HEK293 (cell line): ENCODE data around the gene ATP5F1D.
A peak's percentile ranks its signal among the peaks of the same experiment; 100 is the strongest.

Source experiments
- HOXD13 ChIP-seq: sonication (generic); formaldehyde crosslinking; IDR thresholded peaks from 2 replicates; pipeline ENCODE4 v1.8.0; 2022; ENCODE audit warnings: missing genetic modification reagents, borderline replicate concordance
- MEIS1 ChIP-seq: sonication (generic); formaldehyde crosslinking; IDR thresholded peaks from 2 replicates; pipeline ENCODE4 v1.8.1; 2022; ENCODE audit warnings: missing genetic modification reagents, mild to moderate bottlenecking, borderline replicate concordance
- SP2 ChIP-seq: fragments of 450-650 bp; formaldehyde crosslinking; IDR thresholded peaks from 2 replicates; pipeline ENCODE4 v1.5.1; 2016; ENCODE audit warnings: missing biosample characterization, missing genetic modification characterization
- SP7 ChIP-seq: fragments of 450-650 bp; formaldehyde crosslinking; IDR thresholded peaks from 2 replicates; pipeline ENCODE4 v1.5.1; 2016; ENCODE audit warnings: missing biosample characterization, missing genetic modification characterization
- TCF7L2 ChIP-seq: IDR thresholded peaks from 2 replicates; pipeline ENCODE4 v1.6.1; 2011; ENCODE audit warnings: low read depth, mild to moderate bottlenecking, inconsistent platforms, low read length, moderate library complexity, borderline replicate concordance
- ZBTB48 ChIP-seq: fragments of 450-650 bp; formaldehyde crosslinking; IDR thresholded peaks from 2 replicates; pipeline ENCODE4 v1.5.1; 2016; ENCODE audit warnings: missing biosample characterization, missing genetic modification characterization
- ZBTB6 ChIP-seq: fragments of 450-650 bp; formaldehyde crosslinking; IDR thresholded peaks from 2 replicates; pipeline ENCODE4 v1.5.1; 2017; ENCODE audit warnings: missing biosample characterization, missing genetic modification characterization
- ZBTB7A ChIP-seq: fragments of 450-650 bp; formaldehyde crosslinking; IDR thresholded peaks from 2 replicates; pipeline ENCODE4 v1.5.1; 2016; ENCODE audit warnings: low read depth, missing biosample characterization, missing genetic modification characterization
- ZBTB8A ChIP-seq: fragments of 450-650 bp; formaldehyde crosslinking; IDR thresholded peaks from 2 replicates; pipeline ENCODE4 v1.5.1; 2016; ENCODE audit warnings: missing biosample characterization, missing genetic modification characterization
- ZFHX2 ChIP-seq: fragments of 450-650 bp; formaldehyde crosslinking; conservative IDR thresholded peaks from 2 replicates; pipeline ENCODE4 v1.5.1; 2016; ENCODE audit warnings: missing biosample characterization, missing genetic modification characterization
- ZNF112 ChIP-seq: fragments of 450-650 bp; formaldehyde crosslinking; IDR thresholded peaks from 2 replicates; pipeline ENCODE4 v1.5.0; 2017; ENCODE audit warnings: missing biosample characterization, missing genetic modification characterization
- ZNF133 ChIP-seq: fragments of 450-650 bp; formaldehyde crosslinking; IDR thresholded peaks from 2 replicates; pipeline ENCODE4 v1.5.1; 2016; ENCODE audit warnings: missing biosample characterization, missing genetic modification characterization
- ZNF138 ChIP-seq: fragments of 450-650 bp; formaldehyde crosslinking; IDR thresholded peaks from 2 replicates; pipeline ENCODE4 v1.5.1; 2016; ENCODE audit warnings: missing biosample characterization, missing genetic modification characterization, borderline replicate concordance
- ZNF169 ChIP-seq: fragments of 450-650 bp; formaldehyde crosslinking; IDR thresholded peaks from 2 replicates; pipeline ENCODE4 v1.5.1; 2016; ENCODE audit warnings: missing biosample characterization, missing genetic modification characterization
- ZNF23 ChIP-seq: fragments of 450-650 bp; formaldehyde crosslinking; IDR thresholded peaks from 2 replicates; pipeline ENCODE4 v1.5.1; 2016; ENCODE audit warnings: missing biosample characterization, missing genetic modification characterization, borderline replicate concordance
- ZNF341 ChIP-seq: fragments of 450-650 bp; formaldehyde crosslinking; IDR thresholded peaks from 2 replicates; pipeline ENCODE4; 2016; ENCODE audit warnings: low read depth, missing biosample characterization, missing genetic modification characterization
- ZNF48 ChIP-seq: fragments of 450-650 bp; formaldehyde crosslinking; IDR thresholded peaks from 2 replicates; pipeline ENCODE4 v1.5.1; 2016; ENCODE audit warnings: missing biosample characterization, missing genetic modification characterization
- ZNF555 ChIP-seq: fragments of 450-650 bp; formaldehyde crosslinking; conservative IDR thresholded peaks from 2 replicates; pipeline ENCODE4 v1.5.1; 2017; ENCODE audit warnings: missing biosample characterization, mild to moderate bottlenecking, missing genetic modification characterization, inconsistent platforms
- ZNF571 ChIP-seq: fragments of 450-650 bp; formaldehyde crosslinking; IDR thresholded peaks from 2 replicates; pipeline ENCODE4 v1.5.0; 2017; ENCODE audit warnings: missing biosample characterization, missing genetic modification characterization
- ZNF580 ChIP-seq: fragments of 450-650 bp; formaldehyde crosslinking; IDR thresholded peaks from 2 replicates; pipeline ENCODE4 v1.5.1; 2016; ENCODE audit warnings: missing biosample characterization, missing genetic modification characterization
- ZNF600 ChIP-seq: fragments of 450-650 bp; formaldehyde crosslinking; IDR thresholded peaks from 2 replicates; pipeline ENCODE4 v1.5.1; 2016; ENCODE audit warnings: missing biosample characterization, missing genetic modification characterization
- ZNF610 ChIP-seq: fragments of 450-650 bp; formaldehyde crosslinking; IDR thresholded peaks from 2 replicates; pipeline ENCODE4 v1.5.1; 2016; ENCODE audit warnings: missing biosample characterization, missing genetic modification characterization, borderline replicate concordance
- ZNF626 ChIP-seq: fragments of 450-650 bp; sonication (Bioruptor Pico); formaldehyde crosslinking; IDR thresholded peaks from 2 replicates; pipeline ENCODE4 v1.5.1; 2018; ENCODE audit warnings: missing biosample characterization, missing genetic modification characterization, inconsistent platforms
- ZNF670 ChIP-seq: fragments of 450-650 bp; formaldehyde crosslinking; IDR thresholded peaks from 2 replicates; pipeline ENCODE4 v1.5.1; 2016; ENCODE audit warnings: missing biosample characterization, missing genetic modification characterization, low read depth
- ZNF707 ChIP-seq: fragments of 450-650 bp; formaldehyde crosslinking; IDR thresholded peaks from 2 replicates; pipeline ENCODE4 v1.5.1; 2016; ENCODE audit warnings: missing biosample characterization, missing genetic modification characterization
- ZNF768 ChIP-seq: fragments of 450-650 bp; formaldehyde crosslinking; IDR thresholded peaks from 2 replicates; pipeline ENCODE4 v1.5.1; 2018; ENCODE audit warnings: missing biosample characterization, mild to moderate bottlenecking, missing genetic modification characterization
- ZNF791 ChIP-seq: fragments of 450-650 bp; formaldehyde crosslinking; IDR thresholded peaks from 2 replicates; pipeline ENCODE4 v1.5.1; 2016; ENCODE audit warnings: missing biosample characterization, missing genetic modification characterization
- TF ChIP-seq, protein P1 (sequence below): fragments of 450-650 bp; formaldehyde crosslinking; IDR thresholded peaks from 2 replicates; pipeline ENCODE4; 2016; ENCODE audit warnings: missing biosample characterization, missing genetic modification characterization
- TF ChIP-seq, protein P2 (sequence below): fragments of 450-650 bp; formaldehyde crosslinking; IDR thresholded peaks from 2 replicates; pipeline ENCODE4 v1.5.1; 2016; ENCODE audit warnings: missing biosample characterization, missing genetic modification characterization
- TF ChIP-seq, protein P3 (sequence below): fragments of 450-650 bp; formaldehyde crosslinking; IDR thresholded peaks from 2 replicates; pipeline ENCODE4 v1.5.1; 2016; ENCODE audit warnings: missing biosample characterization, missing genetic modification characterization
- TF ChIP-seq, protein P4 (sequence below): fragments of 450-650 bp; formaldehyde crosslinking; IDR thresholded peaks from 2 replicates; pipeline ENCODE4 v1.5.1; 2016; ENCODE audit warnings: missing biosample characterization, missing genetic modification characterization

ATP5F1D gene

GRCh38 chr19:1279782-1280341 is 38.3 kb downstream of the ATP5F1D start (continued):
- TF ChIP-seq, protein P1, sequence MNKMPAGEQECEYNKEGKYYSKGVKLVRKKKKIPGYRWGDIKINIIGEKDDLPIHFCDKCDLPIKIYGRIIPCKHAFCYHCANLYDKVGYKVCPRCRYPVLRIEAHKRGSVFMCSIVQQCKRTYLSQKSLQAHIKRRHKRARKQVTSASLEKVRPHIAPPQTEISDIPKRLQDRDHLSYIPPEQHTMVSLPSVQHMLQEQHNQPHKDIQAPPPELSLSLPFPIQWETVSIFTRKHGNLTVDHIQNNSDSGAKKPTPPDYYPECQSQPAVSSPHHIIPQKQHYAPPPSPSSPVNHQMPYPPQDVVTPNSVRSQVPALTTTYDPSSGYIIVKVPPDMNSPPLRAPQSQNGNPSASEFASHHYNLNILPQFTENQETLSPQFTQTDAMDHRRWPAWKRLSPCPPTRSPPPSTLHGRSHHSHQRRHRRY (tag by site-specific recombination): no peak
- TF ChIP-seq ZNF768: no peak
- TF ChIP-seq ZNF610 (tag by site-specific recombination): no peak
- no peak for TF ChIP-seq ZNF112 (tag by site-specific recombination)
- no peak for TF ChIP-seq ZNF48
- TF ChIP-seq ZNF707: no peak
- no peak for TF ChIP-seq ZBTB48 (tag by site-specific recombination)
- no peak for TF ChIP-seq SP2 (tag by site-specific recombination)
- no peak for TF ChIP-seq ZNF169
- no peak for TF ChIP-seq ZNF555 (tag by site-specific recombination)
- no peak for TF ChIP-seq ZFHX2 (tag by site-specific recombination)
- peak; percentile 100 for TF ChIP-seq ZNF600 (tag by site-specific recombination)
- TF ChIP-seq ZBTB7A (tag by site-specific recombination): peak; percentile 56
- TF ChIP-seq, protein P2, sequence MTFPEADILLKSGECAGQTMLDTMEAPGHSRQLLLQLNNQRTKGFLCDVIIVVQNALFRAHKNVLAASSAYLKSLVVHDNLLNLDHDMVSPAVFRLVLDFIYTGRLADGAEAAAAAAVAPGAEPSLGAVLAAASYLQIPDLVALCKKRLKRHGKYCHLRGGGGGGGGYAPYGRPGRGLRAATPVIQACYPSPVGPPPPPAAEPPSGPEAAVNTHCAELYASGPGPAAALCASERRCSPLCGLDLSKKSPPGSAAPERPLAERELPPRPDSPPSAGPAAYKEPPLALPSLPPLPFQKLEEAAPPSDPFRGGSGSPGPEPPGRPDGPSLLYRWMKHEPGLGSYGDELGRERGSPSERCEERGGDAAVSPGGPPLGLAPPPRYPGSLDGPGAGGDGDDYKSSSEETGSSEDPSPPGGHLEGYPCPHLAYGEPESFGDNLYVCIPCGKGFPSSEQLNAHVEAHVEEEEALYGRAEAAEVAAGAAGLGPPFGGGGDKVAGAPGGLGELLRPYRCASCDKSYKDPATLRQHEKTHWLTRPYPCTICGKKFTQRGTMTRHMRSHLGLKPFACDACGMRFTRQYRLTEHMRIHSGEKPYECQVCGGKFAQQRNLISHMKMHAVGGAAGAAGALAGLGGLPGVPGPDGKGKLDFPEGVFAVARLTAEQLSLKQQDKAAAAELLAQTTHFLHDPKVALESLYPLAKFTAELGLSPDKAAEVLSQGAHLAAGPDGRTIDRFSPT (tag by site-specific recombination): 0 out of 2 replicates have a peak, but pooled peaks have one; percentile 12
- TF ChIP-seq ZNF580 (tag by site-specific recombination): no peak
- no peak for TF ChIP-seq ZBTB6 (tag by site-specific recombination)
- TF ChIP-seq ZNF133 (tag by site-specific recombination): no peak
- TF ChIP-seq, protein P3, sequence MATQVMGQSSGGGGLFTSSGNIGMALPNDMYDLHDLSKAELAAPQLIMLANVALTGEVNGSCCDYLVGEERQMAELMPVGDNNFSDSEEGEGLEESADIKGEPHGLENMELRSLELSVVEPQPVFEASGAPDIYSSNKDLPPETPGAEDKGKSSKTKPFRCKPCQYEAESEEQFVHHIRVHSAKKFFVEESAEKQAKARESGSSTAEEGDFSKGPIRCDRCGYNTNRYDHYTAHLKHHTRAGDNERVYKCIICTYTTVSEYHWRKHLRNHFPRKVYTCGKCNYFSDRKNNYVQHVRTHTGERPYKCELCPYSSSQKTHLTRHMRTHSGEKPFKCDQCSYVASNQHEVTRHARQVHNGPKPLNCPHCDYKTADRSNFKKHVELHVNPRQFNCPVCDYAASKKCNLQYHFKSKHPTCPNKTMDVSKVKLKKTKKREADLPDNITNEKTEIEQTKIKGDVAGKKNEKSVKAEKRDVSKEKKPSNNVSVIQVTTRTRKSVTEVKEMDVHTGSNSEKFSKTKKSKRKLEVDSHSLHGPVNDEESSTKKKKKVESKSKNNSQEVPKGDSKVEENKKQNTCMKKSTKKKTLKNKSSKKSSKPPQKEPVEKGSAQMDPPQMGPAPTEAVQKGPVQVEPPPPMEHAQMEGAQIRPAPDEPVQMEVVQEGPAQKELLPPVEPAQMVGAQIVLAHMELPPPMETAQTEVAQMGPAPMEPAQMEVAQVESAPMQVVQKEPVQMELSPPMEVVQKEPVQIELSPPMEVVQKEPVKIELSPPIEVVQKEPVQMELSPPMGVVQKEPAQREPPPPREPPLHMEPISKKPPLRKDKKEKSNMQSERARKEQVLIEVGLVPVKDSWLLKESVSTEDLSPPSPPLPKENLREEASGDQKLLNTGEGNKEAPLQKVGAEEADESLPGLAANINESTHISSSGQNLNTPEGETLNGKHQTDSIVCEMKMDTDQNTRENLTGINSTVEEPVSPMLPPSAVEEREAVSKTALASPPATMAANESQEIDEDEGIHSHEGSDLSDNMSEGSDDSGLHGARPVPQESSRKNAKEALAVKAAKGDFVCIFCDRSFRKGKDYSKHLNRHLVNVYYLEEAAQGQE (tag by site-specific recombination): peak; percentile 42; the same call in 1 of the 2 replicates
- TF ChIP-seq ZNF791 (tag by site-specific recombination): no peak
- TF ChIP-seq ZNF626 (tag by site-specific recombination): no peak
- peak; percentile 38; the same call in 1 of the 2 replicates for TF ChIP-seq SP7 (tag by site-specific recombination)
- no peak for TF ChIP-seq TCF7L2
- no peak for TF ChIP-seq HOXD13
- no peak for TF ChIP-seq ZNF23 (tag by site-specific recombination)
- no peak for TF ChIP-seq ZNF571 (tag by site-specific recombination)
- 0 out of 2 replicates have a peak, but pooled peaks have one; percentile 18 for TF ChIP-seq ZBTB8A (tag by site-specific recombination)
- TF ChIP-seq ZNF670 (tag by site-specific recombination): no peak
- no peak for TF ChIP-seq MEIS1
- TF ChIP-seq ZNF138 (tag by site-specific recombination): no peak
- TF ChIP-seq, protein P4, sequence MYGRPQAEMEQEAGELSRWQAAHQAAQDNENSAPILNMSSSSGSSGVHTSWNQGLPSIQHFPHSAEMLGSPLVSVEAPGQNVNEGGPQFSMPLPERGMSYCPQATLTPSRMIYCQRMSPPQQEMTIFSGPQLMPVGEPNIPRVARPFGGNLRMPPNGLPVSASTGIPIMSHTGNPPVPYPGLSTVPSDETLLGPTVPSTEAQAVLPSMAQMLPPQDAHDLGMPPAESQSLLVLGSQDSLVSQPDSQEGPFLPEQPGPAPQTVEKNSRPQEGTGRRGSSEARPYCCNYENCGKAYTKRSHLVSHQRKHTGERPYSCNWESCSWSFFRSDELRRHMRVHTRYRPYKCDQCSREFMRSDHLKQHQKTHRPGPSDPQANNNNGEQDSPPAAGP (tag by site-specific recombination): peak; percentile 59; the same call in 1 of the 2 replicates
- TF ChIP-seq ZNF341 (tag by site-specific recombination): peak; percentile 36; the same call in 1 of the 2 replicates
